ENCODE results near the gene ASIC4. TPM values are rescaled to one million over a fixed set of nuclear protein-coding genes. Genes with fewer than 3 reads are reported as not detected.

The ASIC4 gene
- total RNA-seq, 1 experiment from 2014 or later: 0.79 TPM

DNA sequence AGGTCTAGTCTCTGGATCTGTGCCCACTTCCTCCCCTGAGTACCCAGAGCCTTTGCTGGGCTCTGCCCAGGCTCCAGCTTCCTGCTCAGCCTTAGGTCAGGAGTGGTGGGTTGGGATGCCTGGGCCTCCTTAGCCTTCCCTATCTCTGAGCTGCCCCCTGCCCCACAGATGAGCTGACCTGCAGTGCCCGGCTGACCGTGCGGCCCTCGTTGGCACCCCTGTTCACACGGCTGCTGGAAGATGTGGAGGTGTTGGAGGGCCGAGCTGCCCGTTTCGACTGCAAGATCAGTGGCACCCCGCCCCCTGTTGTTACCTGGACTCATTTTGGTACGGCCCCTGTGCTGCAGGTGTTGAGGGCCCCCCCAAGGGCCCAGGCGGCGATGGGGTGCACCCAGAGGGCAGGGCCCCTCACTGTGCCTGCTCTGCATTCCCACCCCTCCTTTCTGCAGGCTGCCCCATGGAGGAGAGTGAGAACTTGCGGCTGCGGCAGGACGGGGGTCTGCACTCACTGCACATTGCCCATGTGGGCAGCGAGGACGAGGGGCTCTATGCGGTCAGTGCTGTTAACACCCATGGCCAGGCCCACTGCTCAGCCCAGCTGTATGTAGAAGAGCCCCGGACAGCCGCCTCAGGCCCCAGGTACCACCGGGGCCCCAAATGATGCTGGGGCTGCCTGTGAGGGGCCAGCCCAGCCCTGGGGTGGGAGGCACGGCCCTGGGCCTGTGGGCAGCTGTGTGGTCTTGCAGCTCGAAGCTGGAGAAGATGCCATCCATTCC lies 45.7 kb upstream of the ASIC4 start:
- ChIA-PET CTCF (interaction anchor here (0.6 to 35.9 kb wide), 6 partner anchors 7 to 57 kb away, joined by 3 to 2316 read pairs (median 3); partner anchors contain the start of genes ASIC4, CHPF and TMEM198), POLR2A (interaction anchor here (1.0 kb wide), 1 partner anchor 22 kb away, joined by 3 read pairs; no protein-coding TSS in a partner anchor)
- Mint-ChIP-seq H3K4me3 (no peak overlapping the region), H3K4me1 (no peaks in the 10 kb centered on the region), H3K27ac (no peak overlapping the region), H3K27me3 (ENCODE audit: low read depth) (no peaks in the 10 kb centered on the region; the same call in 1 of the 2 replicates), H3K36me3 (no peaks in the 10 kb centered on the region), H3K9me3 (no peaks in the 10 kb centered on the region)
- TF ChIP-seq, protein P1, sequence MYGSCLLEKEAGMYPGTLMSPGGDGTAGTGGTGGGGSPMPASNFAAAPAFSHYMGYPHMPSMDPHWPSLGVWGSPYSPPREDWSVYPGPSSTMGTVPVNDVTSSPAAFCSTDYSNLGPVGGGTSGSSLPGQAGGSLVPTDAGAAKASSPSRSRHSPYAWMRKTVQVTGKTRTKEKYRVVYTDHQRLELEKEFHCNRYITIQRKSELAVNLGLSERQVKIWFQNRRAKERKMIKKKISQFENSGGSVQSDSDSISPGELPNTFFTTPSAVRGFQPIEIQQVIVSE (CRISPR knock-in tag; IDR thresholded peaks at IDR 0.05; ENCODE audit: borderline replicate concordance): no peak
- TF ChIP-seq FOXJ3 (CRISPR knock-in tag; IDR thresholded peaks at IDR 0.05; ENCODE audit: borderline replicate concordance) (no peak), MYBL2 (CRISPR knock-in tag; IDR thresholded peaks at IDR 0.05) (no peak), ELF4 (CRISPR knock-in tag; IDR thresholded peaks at IDR 0.05; ENCODE audit: low read depth) (no peak), ZNF317 (CRISPR knock-in tag; IDR thresholded peaks at IDR 0.05; ENCODE audit: borderline replicate concordance, low read depth) (no peak), CBFB (CRISPR knock-in tag; IDR thresholded peaks at IDR 0.05; ENCODE audit: low read depth) (no peak), CREB1 (CRISPR knock-in tag; IDR thresholded peaks at IDR 0.05) (no peak)
- TF ChIP-seq, protein P2, sequence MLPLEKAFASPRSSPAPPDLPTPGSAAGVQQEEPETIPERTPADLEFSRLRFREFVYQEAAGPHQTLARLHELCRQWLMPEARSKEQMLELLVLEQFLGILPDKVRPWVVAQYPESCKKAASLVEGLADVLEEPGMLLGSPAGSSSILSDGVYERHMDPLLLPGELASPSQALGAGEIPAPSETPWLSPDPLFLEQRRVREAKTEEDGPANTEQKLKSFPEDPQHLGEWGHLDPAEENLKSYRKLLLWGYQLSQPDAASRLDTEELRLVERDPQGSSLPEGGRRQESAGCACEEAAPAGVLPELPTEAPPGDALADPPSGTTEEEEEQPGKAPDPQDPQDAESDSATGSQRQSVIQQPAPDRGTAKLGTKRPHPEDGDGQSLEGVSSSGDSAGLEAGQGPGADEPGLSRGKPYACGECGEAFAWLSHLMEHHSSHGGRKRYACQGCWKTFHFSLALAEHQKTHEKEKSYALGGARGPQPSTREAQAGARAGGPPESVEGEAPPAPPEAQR (CRISPR knock-in tag; IDR thresholded peaks at IDR 0.05): no peak
- TF ChIP-seq, protein P3, sequence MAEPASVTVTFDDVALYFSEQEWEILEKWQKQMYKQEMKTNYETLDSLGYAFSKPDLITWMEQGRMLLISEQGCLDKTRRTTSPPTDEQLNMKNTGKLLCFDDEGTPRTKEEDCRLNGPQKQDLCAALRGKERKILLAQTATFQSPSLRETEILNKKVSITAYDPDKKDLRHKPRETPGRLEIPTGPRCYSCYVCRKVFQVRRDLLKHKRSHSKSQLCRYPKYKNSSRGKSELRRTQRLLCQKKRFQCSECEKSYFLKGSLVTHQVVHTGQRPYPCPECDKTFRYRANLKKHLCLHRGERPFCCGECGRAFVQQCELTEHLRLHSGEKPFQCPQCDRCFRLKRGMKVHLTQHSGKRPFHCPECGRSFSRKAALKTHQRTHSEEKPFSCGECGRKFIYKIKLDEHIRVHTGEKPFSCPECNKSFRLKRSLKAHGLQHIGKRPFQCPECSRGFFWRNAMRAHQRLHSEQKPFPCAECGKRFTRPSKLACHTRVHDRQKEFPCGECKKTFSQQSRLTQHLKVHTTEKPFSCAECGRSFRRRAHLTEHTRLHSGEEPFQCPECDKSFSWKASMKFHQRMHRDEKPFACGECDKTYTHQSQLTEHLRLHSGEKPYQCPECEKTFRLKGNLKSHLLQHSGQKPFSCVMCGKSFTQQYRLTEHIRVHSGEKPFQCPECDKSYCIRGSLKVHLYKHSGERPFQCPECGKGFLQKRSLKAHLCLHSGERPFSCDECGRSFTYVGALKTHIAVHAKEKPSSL (CRISPR knock-in tag; conservative IDR thresholded peaks at IDR 0.05): no peak
- TF ChIP-seq, protein P4, sequence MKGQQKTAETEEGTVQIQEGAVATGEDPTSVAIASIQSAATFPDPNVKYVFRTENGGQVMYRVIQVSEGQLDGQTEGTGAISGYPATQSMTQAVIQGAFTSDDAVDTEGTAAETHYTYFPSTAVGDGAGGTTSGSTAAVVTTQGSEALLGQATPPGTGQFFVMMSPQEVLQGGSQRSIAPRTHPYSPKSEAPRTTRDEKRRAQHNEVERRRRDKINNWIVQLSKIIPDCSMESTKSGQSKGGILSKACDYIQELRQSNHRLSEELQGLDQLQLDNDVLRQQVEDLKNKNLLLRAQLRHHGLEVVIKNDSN (CRISPR knock-in tag; IDR thresholded peaks at IDR 0.05): no peak
- TF ChIP-seq, protein P5, sequence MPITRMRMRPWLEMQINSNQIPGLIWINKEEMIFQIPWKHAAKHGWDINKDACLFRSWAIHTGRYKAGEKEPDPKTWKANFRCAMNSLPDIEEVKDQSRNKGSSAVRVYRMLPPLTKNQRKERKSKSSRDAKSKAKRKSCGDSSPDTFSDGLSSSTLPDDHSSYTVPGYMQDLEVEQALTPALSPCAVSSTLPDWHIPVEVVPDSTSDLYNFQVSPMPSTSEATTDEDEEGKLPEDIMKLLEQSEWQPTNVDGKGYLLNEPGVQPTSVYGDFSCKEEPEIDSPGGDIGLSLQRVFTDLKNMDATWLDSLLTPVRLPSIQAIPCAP (CRISPR knock-in tag; IDR thresholded peaks at IDR 0.05): no peak
- TF ChIP-seq, protein P6, sequence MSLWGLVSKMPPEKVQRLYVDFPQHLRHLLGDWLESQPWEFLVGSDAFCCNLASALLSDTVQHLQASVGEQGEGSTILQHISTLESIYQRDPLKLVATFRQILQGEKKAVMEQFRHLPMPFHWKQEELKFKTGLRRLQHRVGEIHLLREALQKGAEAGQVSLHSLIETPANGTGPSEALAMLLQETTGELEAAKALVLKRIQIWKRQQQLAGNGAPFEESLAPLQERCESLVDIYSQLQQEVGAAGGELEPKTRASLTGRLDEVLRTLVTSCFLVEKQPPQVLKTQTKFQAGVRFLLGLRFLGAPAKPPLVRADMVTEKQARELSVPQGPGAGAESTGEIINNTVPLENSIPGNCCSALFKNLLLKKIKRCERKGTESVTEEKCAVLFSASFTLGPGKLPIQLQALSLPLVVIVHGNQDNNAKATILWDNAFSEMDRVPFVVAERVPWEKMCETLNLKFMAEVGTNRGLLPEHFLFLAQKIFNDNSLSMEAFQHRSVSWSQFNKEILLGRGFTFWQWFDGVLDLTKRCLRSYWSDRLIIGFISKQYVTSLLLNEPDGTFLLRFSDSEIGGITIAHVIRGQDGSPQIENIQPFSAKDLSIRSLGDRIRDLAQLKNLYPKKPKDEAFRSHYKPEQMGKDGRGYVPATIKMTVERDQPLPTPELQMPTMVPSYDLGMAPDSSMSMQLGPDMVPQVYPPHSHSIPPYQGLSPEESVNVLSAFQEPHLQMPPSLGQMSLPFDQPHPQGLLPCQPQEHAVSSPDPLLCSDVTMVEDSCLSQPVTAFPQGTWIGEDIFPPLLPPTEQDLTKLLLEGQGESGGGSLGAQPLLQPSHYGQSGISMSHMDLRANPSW (CRISPR knock-in tag; conservative IDR thresholded peaks at IDR 0.05; ENCODE audit: low read depth): no peak
- TF ChIP-seq, protein P7, sequence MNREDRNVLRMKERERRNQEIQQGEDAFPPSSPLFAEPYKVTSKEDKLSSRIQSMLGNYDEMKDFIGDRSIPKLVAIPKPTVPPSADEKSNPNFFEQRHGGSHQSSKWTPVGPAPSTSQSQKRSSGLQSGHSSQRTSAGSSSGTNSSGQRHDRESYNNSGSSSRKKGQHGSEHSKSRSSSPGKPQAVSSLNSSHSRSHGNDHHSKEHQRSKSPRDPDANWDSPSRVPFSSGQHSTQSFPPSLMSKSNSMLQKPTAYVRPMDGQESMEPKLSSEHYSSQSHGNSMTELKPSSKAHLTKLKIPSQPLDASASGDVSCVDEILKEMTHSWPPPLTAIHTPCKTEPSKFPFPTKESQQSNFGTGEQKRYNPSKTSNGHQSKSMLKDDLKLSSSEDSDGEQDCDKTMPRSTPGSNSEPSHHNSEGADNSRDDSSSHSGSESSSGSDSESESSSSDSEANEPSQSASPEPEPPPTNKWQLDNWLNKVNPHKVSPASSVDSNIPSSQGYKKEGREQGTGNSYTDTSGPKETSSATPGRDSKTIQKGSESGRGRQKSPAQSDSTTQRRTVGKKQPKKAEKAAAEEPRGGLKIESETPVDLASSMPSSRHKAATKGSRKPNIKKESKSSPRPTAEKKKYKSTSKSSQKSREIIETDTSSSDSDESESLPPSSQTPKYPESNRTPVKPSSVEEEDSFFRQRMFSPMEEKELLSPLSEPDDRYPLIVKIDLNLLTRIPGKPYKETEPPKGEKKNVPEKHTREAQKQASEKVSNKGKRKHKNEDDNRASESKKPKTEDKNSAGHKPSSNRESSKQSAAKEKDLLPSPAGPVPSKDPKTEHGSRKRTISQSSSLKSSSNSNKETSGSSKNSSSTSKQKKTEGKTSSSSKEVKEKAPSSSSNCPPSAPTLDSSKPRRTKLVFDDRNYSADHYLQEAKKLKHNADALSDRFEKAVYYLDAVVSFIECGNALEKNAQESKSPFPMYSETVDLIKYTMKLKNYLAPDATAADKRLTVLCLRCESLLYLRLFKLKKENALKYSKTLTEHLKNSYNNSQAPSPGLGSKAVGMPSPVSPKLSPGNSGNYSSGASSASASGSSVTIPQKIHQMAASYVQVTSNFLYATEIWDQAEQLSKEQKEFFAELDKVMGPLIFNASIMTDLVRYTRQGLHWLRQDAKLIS (CRISPR knock-in tag; IDR thresholded peaks at IDR 0.05; ENCODE audit: borderline replicate concordance): no peak
- TF ChIP-seq, protein P8, sequence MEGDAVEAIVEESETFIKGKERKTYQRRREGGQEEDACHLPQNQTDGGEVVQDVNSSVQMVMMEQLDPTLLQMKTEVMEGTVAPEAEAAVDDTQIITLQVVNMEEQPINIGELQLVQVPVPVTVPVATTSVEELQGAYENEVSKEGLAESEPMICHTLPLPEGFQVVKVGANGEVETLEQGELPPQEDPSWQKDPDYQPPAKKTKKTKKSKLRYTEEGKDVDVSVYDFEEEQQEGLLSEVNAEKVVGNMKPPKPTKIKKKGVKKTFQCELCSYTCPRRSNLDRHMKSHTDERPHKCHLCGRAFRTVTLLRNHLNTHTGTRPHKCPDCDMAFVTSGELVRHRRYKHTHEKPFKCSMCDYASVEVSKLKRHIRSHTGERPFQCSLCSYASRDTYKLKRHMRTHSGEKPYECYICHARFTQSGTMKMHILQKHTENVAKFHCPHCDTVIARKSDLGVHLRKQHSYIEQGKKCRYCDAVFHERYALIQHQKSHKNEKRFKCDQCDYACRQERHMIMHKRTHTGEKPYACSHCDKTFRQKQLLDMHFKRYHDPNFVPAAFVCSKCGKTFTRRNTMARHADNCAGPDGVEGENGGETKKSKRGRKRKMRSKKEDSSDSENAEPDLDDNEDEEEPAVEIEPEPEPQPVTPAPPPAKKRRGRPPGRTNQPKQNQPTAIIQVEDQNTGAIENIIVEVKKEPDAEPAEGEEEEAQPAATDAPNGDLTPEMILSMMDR (IDR thresholded peaks at IDR 0.05): no peak
- no peak for ATAC-seq
- DNase-seq (ENCODE audit: low spot score): no peak

Measured in WTC11 (cell line).